BJ (cell line): ENCODE results near the gene MANF. TPM values are rescaled to one million over a fixed set of nuclear protein-coding genes. Genes with fewer than 3 reads are reported as not detected.

ENCODE experiments used
- CTCF ChIA-PET: fragments of 350-600 bp; formaldehyde crosslinking; extraction: SDS; loops from one replicate; lab custom pipeline; 2021; ENCODE audit warnings: antibody characterized with exemption, inconsistent platforms; lab: Yijun Ruan, JAX
- POLR2A ChIA-PET: fragments of 300-600 bp; sonication (Branson Sonifier 250); formaldehyde crosslinking; extraction: SDS; loops from one replicate; lab custom pipeline; 2021; ENCODE audit warnings: antibody characterized with exemption; lab: Charles Lee
- DNase-seq: peaks from one replicate; pipeline ENCODE4 v3.0.0-alpha.2; 2011; ENCODE audit warnings: low read depth
- H3K27me3 ChIP-seq: 2 replicates; pipeline ENCODE4 v1.6.0; 2011; ENCODE audit warnings: low read length; ENCODE audit not compliant: control insufficient read depth, insufficient read depth
- H3K36me3 ChIP-seq: 2 replicates; pipeline ENCODE4 v1.5.1; 2011; ENCODE audit warnings: low read length; ENCODE audit not compliant: control insufficient read depth, insufficient read depth
- H3K4me3 ChIP-seq: 2 replicates; pipeline ENCODE4 v1.5.1; 2011; ENCODE audit warnings: low read depth, mild to moderate bottlenecking, control low read depth, low read length
- polyA plus RNA-seq: library from polyadenylated mRNA; depleted of rRNA; stranded (reverse); fragments of >200 nt; gene quantifications from 2 replicates; pipeline ENCODE4 v1.2.3, GENCODE V29; 2011
- TF ChIP-seq, protein P1 (sequence below): IDR thresholded peaks from 2 replicates; pipeline ENCODE4 v1.5.1; 2011; ENCODE audit warnings: low read depth, mild to moderate bottlenecking, control low read depth, inconsistent platforms, low read length, moderate library complexity; ENCODE audit not compliant: insufficient read depth

MANF gene
- polyA plus RNA-seq, 1 experiment, result 21.5 TPM

DNA sequence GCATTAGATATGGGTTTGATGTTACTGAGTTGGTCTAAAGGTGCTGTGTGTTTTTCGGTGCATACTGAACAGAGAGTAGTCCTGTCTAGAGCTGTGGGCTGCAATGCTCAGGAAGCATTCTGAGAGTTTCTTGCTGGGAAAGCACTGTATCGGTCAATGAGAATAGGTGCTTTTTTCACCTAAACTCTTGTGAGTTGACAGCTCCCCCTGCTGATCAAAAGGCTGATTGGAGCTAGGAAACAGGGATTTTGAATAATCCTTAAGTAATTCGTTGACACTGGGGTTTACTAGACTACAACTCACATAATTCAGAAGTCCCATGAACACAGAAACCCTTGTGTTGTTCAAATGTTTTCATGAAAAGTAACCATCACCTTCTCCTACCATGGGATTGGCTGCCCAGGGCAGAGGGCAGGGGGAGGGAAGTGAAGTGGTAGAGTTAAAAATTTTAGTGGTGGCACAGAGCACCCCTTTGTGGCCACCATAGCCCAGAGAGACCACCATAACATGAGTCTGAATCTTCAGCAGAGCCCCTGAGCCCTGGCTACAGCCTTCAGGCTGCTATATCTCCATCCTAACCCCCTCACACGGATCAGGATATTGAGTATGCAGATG, 13.0 kb upstream of the MANF start:
- Histone ChIP-seq H3K4me3 (no peak overlapping the region), H3K36me3 (no peaks in the 10 kb centered on the region), H3K27me3 (no peaks in the 10 kb centered on the region; the same call in 1 of the 2 replicates)
- TF ChIP-seq, protein P1, sequence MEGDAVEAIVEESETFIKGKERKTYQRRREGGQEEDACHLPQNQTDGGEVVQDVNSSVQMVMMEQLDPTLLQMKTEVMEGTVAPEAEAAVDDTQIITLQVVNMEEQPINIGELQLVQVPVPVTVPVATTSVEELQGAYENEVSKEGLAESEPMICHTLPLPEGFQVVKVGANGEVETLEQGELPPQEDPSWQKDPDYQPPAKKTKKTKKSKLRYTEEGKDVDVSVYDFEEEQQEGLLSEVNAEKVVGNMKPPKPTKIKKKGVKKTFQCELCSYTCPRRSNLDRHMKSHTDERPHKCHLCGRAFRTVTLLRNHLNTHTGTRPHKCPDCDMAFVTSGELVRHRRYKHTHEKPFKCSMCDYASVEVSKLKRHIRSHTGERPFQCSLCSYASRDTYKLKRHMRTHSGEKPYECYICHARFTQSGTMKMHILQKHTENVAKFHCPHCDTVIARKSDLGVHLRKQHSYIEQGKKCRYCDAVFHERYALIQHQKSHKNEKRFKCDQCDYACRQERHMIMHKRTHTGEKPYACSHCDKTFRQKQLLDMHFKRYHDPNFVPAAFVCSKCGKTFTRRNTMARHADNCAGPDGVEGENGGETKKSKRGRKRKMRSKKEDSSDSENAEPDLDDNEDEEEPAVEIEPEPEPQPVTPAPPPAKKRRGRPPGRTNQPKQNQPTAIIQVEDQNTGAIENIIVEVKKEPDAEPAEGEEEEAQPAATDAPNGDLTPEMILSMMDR, result peak; percentile 79
- ChIA-PET CTCF (interaction anchor here (0.6 to 5.1 kb wide), 25 partner anchors 9 to 771 kb away, joined by 3 to 106 read pairs (median 4); partner anchors contain the start of genes MANF and MAPKAPK3), POLR2A (no interaction called here)
- DNase-seq, result peak; percentile 5

DNA sequence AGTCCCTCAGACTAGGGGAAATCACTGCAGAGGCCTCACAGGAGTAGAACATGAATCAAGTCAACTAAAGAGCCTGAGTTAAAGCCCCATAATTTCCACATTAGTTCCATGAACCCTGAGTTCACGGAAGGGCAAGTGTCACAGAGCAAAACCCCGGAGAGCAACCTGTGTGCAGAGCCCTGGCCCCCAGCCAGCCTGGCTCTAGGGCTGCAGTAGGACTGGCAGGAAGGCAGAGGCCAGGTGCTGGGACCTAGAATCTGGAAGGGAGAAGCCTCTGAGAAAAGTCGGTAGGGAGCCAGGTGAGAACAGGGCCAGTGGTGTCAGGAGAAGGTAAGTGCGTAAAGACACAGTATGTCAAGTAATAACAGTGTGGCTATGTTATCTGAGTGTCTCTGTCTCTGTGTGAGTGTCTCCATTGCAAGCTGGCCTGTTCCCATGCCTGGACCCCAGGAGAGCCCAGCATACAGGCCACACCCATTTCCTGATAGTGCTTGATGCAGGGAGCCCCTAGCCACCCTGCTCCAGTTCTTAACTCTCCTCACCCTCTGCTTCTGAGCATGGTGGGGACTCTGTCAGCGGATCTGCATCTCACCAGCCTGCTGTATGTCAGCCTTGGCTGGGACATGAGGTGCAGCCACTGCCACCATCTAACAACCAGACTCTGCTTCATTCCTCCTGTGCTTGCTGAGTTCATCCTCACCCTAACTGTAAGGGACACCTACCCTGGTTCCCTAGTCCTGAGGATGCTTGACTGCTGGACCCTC, 11.3 kb upstream of the MANF start:
- ChIA-PET CTCF (interaction anchor here (0.8 to 5.1 kb wide), 4 partner anchors 63 to 402 kb away, joined by 3 to 106 read pairs (median 10); no protein-coding TSS in a partner anchor), POLR2A (no interaction called here)
- TF ChIP-seq, protein P1, result no peak
- Histone ChIP-seq H3K4me3 (no peak overlapping the region), H3K27me3 (no peaks in the 10 kb centered on the region; the same call in 1 of the 2 replicates), H3K36me3 (no peaks in the 10 kb centered on the region)
- DNase-seq, result no peak

DNA sequence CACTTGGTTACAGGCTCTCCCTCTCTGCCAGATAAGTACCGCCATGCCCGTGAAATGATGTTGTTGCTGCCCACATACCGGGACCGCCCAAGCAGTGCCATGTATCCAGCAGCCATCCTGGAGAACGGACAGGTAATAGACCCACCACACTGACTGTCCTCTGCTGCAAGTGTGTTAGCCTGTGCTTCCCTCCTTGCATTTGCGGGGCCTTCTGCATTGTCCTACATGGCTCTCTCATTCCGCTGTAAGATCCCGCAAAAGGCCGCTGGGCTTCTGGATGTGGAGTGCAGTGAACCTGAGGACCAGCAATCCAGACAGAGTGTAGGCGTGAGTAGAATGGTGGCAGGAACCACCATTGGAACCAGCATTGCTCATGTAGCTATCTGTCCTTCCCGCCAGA, 10.6 kb upstream of the MANF start:
- no peaks in the 10 kb centered on the region; the same call in 1 of the 2 replicates for H3K27me3 ChIP-seq
- no peak for DNase-seq
- H3K4me3 ChIP-seq, result no peak overlapping the region
- ChIA-PET CTCF (interaction anchor here (2.6 to 2.7 kb wide), 2 partner anchors 274 to 759 kb away, joined by 9 to 14 read pairs; no protein-coding TSS in a partner anchor), POLR2A (no interaction called here)
- TF ChIP-seq, protein P1, result no peak
- no peaks in the 10 kb centered on the region for H3K36me3 ChIP-seq

DNA sequence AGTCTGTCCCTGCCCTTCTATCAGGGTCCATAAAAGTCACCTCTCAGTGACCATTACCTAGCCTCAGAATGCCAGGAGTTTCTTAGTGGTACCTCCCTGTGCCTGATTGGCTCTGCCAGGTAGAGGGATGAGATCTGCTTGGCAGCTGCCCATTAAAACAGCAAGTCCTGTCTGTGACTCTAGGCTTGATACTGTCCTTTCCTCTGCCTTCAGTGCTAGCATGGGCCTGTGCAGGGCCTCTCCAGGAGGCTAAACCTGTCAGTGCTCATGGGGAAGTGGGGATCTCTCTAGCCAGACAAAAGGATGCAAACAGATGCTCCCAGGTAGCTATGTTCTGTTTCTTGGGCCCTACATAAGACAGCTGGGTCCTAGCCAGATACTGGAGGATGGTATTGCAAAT, 10.0 kb upstream of the MANF start:
- TF ChIP-seq, protein P1, result no peak
- Histone ChIP-seq H3K4me3 (no peak overlapping the region), H3K36me3 (no peaks in the 10 kb centered on the region), H3K27me3 (no peaks in the 10 kb centered on the region)
- CTCF ChIA-PET, result interaction anchor here (0.6 to 2.7 kb wide), 4 partner anchors 11 to 763 kb away, joined by 3 to 14 read pairs (median 7); partner anchors contain the start of gene CISH
- DNase-seq, result no peak
- POLR2A ChIA-PET, result no interaction called here

DNA sequence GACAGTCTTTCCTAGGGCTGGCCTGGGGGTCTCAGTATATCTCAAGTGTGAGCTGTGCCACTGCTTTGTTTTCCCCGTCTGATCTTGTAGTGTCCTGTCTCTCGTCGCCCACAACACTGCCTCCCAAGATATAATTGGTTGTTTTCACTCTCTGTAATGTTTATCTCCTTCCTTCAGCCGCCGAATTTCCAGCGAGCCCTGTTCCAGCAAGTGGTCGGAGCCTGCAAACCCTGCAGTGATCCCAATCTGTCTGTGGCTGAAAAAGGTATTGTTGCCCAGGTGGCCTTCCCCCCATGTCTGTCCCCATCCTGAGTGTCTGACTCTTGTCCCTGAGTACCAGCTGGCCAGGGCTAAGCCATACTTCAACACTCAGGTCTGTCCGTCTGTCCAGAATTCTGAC, 9.5 kb upstream of the MANF start:
- no peak for DNase-seq
- POLR2A ChIA-PET, result no interaction called here

More for the DNA sequence above, 9.5 kb upstream of the MANF start:
- no peaks in the 10 kb centered on the region for H3K36me3 ChIP-seq
- H3K4me3 ChIP-seq, result no peak overlapping the region
- no peaks in the 10 kb centered on the region for H3K27me3 ChIP-seq
- TF ChIP-seq, protein P1, result no peak
- CTCF ChIA-PET, result interaction anchor here (0.6 to 2.7 kb wide), 6 partner anchors 9 to 764 kb away, joined by 3 to 14 read pairs (median 4); partner anchors contain the start of genes CISH, MANF and RBM15B
